Activated naive CD8-positive, alpha-beta T cell treated with anti-CD3 and anti-CD28 coated beads, Interleukin-2, amount 50 U/mL, for 24 hours (primary cell): ENCODE measurements around the gene MAN1B1.

Experiments
- ATAC-seq: fragments of 150-1000 bp; cut with Tn5 transposase; one replicate; pipeline ENCODE4 v1.10.0; 2021
- DNase-seq: peaks from one replicate; pipeline ENCODE4 v3.0.0; 2021
- H3K27ac Mint-ChIP-seq: one replicate; pipeline ENCODE4 v1.8.0; 2021; ENCODE audit warnings: mild to moderate bottlenecking, mixed read lengths
- H3K27me3 Mint-ChIP-seq: one replicate; pipeline ENCODE4 v1.8.0; 2021; ENCODE audit warnings: mixed read lengths
- H3K36me3 Mint-ChIP-seq: one replicate; pipeline ENCODE4 v1.8.0; 2021; ENCODE audit warnings: low read depth, mixed read lengths
- H3K4me1 Mint-ChIP-seq: one replicate; pipeline ENCODE4 v1.8.0; 2021; ENCODE audit warnings: mixed read lengths
- H3K4me3 Mint-ChIP-seq: one replicate; pipeline ENCODE4 v1.8.0; 2021; ENCODE audit warnings: mild to moderate bottlenecking, moderate library complexity, mixed read lengths
- H3K9me3 Mint-ChIP-seq: one replicate; pipeline ENCODE4 v1.8.0; 2021; ENCODE audit warnings: mixed read lengths

Gene MAN1B1

GRCh38 chr9:137141050-137141810, 54.4 kb downstream of the MAN1B1 start:
- ATAC-seq (no peak), DNase-seq (no peak)
- peaks cover 5% of the 10 kb centered on the region for H3K4me1 Mint-ChIP-seq
- H3K9me3 Mint-ChIP-seq = no peaks in the 10 kb centered on the region
- H3K27me3 Mint-ChIP-seq = peaks cover 55% of the 10 kb centered on the region
- H3K36me3 Mint-ChIP-seq = no peaks in the 10 kb centered on the region
- no peak overlapping the region for H3K4me3 Mint-ChIP-seq
- H3K27ac Mint-ChIP-seq = no peak overlapping the region

DNA sequence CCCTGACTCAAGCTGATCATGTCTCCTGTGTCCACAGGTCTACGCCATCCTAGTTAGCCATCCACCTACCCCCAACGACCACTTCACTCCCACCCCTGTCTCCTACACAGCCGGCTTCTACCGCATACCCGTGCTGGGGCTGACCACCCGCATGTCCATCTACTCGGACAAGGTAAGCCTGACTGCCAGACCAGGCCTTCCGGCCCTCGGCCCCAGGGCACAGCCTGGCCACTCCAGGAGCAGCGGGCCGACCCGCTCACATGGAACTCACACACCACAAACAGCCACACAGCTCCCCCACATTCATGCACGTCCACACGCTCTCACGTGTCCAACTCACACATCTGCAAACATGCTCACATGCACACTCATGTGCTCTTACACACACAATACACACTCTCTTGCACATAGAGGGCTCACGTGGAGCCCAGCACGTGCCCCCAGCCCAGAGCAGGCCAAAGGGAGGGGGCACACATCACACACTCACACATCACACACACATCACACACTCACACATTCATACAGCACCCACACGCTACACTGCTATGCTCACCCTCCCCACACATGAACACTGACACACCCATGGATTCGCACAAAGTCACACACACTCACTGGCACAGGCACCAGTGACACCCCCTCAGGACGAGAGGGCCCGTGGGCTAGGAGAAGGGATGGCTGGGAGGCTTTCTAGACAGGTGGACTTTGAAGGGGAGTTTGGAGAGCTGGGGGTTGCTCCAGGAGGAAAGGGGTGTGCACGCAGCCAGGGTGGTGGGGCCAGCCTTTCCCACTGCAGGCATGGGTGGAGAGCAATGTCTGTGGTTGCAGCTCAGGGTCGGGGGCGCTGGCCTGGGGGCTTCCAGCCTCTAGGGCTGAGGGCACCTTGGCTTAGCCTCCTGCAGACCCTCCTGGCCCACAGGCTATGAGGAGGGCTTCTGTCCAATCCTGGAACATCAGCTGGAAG, 55.5 kb downstream of the MAN1B1 start:
- ATAC-seq (no peak), DNase-seq (no peak)
- Mint-ChIP-seq H3K27me3 (peaks cover 54% of the 10 kb centered on the region), H3K4me3 (no peak overlapping the region), H3K36me3 (no peaks in the 10 kb centered on the region), H3K9me3 (no peaks in the 10 kb centered on the region), H3K4me1 (peaks cover 5% of the 10 kb centered on the region), H3K27ac (no peak overlapping the region)

DNA sequence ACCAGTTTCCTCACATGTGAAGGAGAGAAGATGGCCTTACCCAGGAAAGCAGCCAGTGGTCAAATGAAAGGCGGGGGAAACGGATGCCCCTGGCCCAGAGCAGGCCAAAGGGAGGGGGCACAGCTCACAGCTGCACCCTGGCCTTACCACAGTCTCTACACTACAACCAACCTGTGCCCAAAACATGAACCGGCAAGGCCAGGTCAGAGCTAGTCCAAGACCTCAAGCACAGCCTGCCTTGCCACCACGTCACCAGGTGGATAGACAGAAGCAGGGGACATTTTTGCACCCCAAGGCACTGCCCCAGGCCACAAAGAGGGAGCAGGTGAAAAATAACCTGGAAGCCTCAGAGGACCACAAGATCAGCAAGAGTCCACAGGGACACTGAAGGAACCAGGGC, 56.7 kb downstream of the MAN1B1 start:
- DNase-seq (no peak), ATAC-seq (no peak)
- Mint-ChIP-seq H3K9me3 (no peaks in the 10 kb centered on the region), H3K4me3 (no peak overlapping the region), H3K27ac (no peak overlapping the region), H3K4me1 (peaks cover 2% of the 10 kb centered on the region), H3K36me3 (no peaks in the 10 kb centered on the region), H3K27me3 (peaks cover 44% of the 10 kb centered on the region)

DNA sequence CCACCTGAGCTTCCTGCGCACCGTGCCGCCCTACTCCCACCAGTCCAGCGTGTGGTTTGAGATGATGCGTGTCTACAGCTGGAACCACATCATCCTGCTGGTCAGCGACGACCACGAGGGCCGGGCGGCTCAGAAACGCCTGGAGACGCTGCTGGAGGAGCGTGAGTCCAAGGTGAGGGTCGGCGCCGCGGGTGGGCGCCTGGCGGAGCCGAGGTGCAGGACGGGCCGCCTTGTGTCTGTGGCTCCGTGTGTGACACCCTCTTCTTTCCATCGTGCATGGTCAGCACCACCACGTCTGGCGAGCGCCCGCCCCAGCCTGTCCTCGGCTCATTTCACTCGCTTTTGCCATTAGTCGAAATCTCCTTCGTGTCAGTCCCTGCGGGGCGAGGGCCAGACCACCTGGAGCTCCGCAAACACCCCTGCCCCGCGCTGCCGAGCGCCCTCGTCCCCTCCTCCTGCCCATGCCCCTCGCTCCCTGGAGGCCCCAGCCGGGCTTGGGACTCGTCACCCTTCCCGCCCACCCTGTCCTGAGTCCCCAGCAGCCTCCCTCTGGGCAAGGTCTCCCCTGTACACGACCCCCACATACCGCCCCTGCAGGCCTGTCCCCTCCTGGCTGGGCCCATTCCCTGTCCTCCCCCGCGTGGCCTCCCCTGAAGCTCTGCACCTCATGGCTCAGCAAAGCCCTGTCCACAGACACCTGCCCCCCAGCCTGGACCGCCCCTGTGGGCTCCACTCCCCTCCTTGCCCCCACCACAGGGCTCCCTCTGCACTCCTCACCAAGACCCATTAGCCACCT, 59.1 kb downstream of the MAN1B1 start:
- DNase-seq (no peak), ATAC-seq (no peak)
- no peak overlapping the region for H3K27ac Mint-ChIP-seq
- no peaks in the 10 kb centered on the region for H3K36me3 Mint-ChIP-seq
- no peaks in the 10 kb centered on the region for H3K9me3 Mint-ChIP-seq
- H3K4me1 Mint-ChIP-seq = peaks cover 2% of the 10 kb centered on the region
- no peak overlapping the region for H3K4me3 Mint-ChIP-seq
- H3K27me3 Mint-ChIP-seq = peaks cover 26% of the 10 kb centered on the region

- DNase-seq (no peak), ATAC-seq (no peak)
- H3K27ac Mint-ChIP-seq = no peak overlapping the region
- H3K4me3 Mint-ChIP-seq = no peak overlapping the region
- H3K36me3 Mint-ChIP-seq = no peaks in the 10 kb centered on the region
- peaks cover 6% of the 10 kb centered on the region for H3K4me1 Mint-ChIP-seq
- peaks cover 21% of the 10 kb centered on the region for H3K27me3 Mint-ChIP-seq
- H3K9me3 Mint-ChIP-seq = no peaks in the 10 kb centered on the region
Observed at GRCh38 chr9:137146527-137146918, 59.7 kb downstream of the MAN1B1 start.

GRCh38 chr9:137147091-137147792, 60.5 kb downstream of the MAN1B1 start:
- Mint-ChIP-seq H3K27me3 (peaks cover 16% of the 10 kb centered on the region), H3K4me3 (no peak overlapping the region), H3K36me3 (no peaks in the 10 kb centered on the region), H3K4me1 (peaks cover 8% of the 10 kb centered on the region), H3K27ac (no peak overlapping the region), H3K9me3 (no peaks in the 10 kb centered on the region)
- ATAC-seq = no peak
- no peak for DNase-seq

DNA sequence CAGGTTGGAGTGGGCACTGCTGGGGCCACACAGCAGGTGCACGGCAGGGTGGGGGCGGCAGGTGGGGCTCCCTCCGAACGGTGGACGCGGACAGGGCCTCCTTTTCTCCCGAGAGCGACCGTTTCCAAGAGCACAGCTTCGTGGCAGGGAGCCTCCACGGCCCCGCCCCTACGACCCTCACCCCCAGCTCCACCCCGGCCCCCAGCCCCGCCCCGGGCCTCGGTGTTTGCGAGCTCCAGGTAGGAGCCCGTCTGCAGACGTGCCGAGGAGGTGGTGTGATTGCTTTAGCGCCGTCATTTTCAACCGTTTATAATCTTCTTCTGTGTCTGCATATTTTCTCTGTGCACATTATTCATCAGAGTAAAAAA, 61.0 kb downstream of the MAN1B1 start:
- no peaks in the 10 kb centered on the region for H3K36me3 Mint-ChIP-seq
- no peak for ATAC-seq
- DNase-seq = no peak
- H3K4me3 Mint-ChIP-seq = no peak overlapping the region
- H3K27me3 Mint-ChIP-seq = peaks cover 13% of the 10 kb centered on the region
- H3K27ac Mint-ChIP-seq = no peak overlapping the region
- H3K4me1 Mint-ChIP-seq = peaks cover 8% of the 10 kb centered on the region
- H3K9me3 Mint-ChIP-seq = no peaks in the 10 kb centered on the region

DNA sequence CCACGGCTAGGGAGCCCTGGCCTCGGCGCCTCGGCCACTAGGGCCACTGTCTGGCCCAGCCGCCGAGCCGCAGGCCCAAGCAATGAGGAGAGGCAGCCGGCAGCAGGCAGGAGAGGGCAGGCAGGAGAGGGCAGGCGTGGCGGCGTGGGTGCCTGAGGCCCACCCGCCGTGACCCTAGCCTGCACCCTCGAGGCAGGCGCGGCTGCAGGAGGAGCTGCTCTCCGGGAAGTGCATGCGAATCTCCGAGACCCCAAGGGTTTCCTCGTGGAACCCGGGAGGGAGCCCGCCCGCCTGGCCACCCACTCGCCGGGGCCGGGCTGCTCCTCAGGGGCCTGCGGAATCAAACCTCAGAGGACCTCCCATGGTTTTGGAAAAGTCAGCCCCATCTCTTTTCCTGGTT, 61.5 kb downstream of the MAN1B1 start:
- peaks cover 8% of the 10 kb centered on the region for H3K4me1 Mint-ChIP-seq
- H3K36me3 Mint-ChIP-seq = no peaks in the 10 kb centered on the region
- DNase-seq (no peak), ATAC-seq (no peak)
- no peak overlapping the region for H3K4me3 Mint-ChIP-seq
- no peaks in the 10 kb centered on the region for H3K9me3 Mint-ChIP-seq
- peaks cover 13% of the 10 kb centered on the region for H3K27me3 Mint-ChIP-seq
- no peak overlapping the region for H3K27ac Mint-ChIP-seq

GRCh38 chr9:137148661-137149060, 61.9 kb downstream of the MAN1B1 start:
- Mint-ChIP-seq H3K27ac (no peak overlapping the region), H3K4me1 (peaks cover 8% of the 10 kb centered on the region), H3K9me3 (no peaks in the 10 kb centered on the region), H3K36me3 (no peaks in the 10 kb centered on the region), H3K27me3 (peaks cover 13% of the 10 kb centered on the region), H3K4me3 (no peak overlapping the region)
- ATAC-seq (no peak), DNase-seq (no peak)

DNA sequence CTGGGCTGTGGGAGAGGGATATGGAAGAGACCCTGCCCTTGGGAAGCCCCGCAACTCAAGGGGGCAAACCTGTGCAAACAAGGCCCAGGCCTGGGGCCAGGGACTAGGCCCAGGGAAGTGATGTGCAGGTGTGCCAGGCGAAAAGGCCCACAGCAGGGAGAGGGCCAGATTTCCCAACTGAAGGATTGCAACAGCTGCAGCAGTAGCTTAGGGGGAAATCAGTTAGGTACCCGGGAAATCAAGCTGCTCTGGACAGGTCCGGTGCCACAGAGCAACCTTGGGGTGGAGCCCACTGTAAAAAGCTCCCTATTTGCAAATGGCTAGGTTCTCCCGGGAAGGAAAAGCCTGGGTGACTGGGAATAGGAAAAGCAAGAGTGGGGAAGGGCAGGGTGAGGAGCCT, 62.6 kb downstream of the MAN1B1 start:
- no peaks in the 10 kb centered on the region for H3K36me3 Mint-ChIP-seq
- peaks cover 10% of the 10 kb centered on the region for H3K27me3 Mint-ChIP-seq
- H3K4me1 Mint-ChIP-seq = peaks cover 8% of the 10 kb centered on the region
- H3K27ac Mint-ChIP-seq = no peak overlapping the region
- no peak overlapping the region for H3K4me3 Mint-ChIP-seq
- H3K9me3 Mint-ChIP-seq = no peaks in the 10 kb centered on the region
- ATAC-seq (no peak), DNase-seq (no peak)

DNA sequence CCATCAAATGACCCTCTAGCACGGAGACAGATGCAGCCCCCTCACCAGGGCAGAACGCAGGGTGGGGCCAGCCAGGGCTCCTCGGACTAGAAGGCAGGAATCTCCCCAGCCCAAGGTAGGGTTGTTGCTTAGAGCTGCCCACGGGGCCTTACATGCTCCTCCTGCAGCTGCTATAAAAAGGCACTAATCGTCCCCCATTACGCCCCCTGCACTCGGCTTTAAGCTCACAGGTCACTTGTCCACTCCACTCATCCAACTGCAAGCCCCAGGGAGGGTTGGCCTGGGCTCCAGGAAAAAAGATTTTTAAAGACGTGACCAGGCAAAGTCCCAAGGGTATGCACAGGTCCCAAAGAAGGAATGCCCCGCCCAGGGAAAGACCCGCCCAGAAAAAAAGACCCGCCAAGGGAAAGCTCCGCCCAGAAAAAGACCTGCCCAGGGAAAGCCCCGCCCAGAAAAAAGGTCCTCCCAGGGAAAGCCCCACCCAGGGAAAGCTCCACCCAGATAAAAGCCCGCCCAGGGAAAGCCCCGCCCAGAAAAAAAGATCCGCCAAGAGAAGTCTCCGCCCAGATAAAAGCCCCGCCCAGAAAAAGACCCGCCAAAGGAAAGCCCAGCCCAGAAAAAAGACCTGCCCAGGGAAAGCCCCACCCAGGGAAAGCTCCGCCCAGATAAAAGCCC, 63.3 kb downstream of the MAN1B1 start:
- ATAC-seq = no peak
- Mint-ChIP-seq H3K36me3 (no peaks in the 10 kb centered on the region), H3K27me3 (peaks cover 13% of the 10 kb centered on the region), H3K9me3 (no peaks in the 10 kb centered on the region), H3K27ac (no peak overlapping the region), H3K4me1 (peaks cover 8% of the 10 kb centered on the region), H3K4me3 (no peak overlapping the region)
- peak; percentile 59 for DNase-seq

- H3K9me3 Mint-ChIP-seq = no peaks in the 10 kb centered on the region
- H3K4me3 Mint-ChIP-seq = no peak overlapping the region
- H3K4me1 Mint-ChIP-seq = peaks cover 8% of the 10 kb centered on the region
- DNase-seq (peak; percentile 75), ATAC-seq (peak; percentile 31)
- H3K27ac Mint-ChIP-seq = no peak overlapping the region
- H3K27me3 Mint-ChIP-seq = peaks cover 16% of the 10 kb centered on the region
- no peaks in the 10 kb centered on the region for H3K36me3 Mint-ChIP-seq
Observed at GRCh38 chr9:137150617-137151457, 64.1 kb downstream of the MAN1B1 start.

- ATAC-seq = no peak
- H3K9me3 Mint-ChIP-seq = no peaks in the 10 kb centered on the region
- no peaks in the 10 kb centered on the region for H3K36me3 Mint-ChIP-seq
- H3K27me3 Mint-ChIP-seq = peaks cover 16% of the 10 kb centered on the region
- H3K4me1 Mint-ChIP-seq = peaks cover 12% of the 10 kb centered on the region
- DNase-seq = no peak
- H3K4me3 Mint-ChIP-seq = no peak overlapping the region
- no peak overlapping the region for H3K27ac Mint-ChIP-seq
Observed at GRCh38 chr9:137152844-137153405, 66.1 kb downstream of the MAN1B1 start.
